Astrocyte of the cerebellum (primary cell): ENCODE results near the gene MMP27.

ENCODE experiments used
- DNase-seq: peaks from one replicate; pipeline ENCODE4 v3.0.0-alpha.2; 2011; ENCODE audit warnings: low read depth
- H3K4me3 ChIP-seq: 2 replicates; pipeline ENCODE4 v1.5.1; 2011; ENCODE audit warnings: mild to moderate bottlenecking, low read depth, low read length, moderate library complexity
- CTCF ChIP-seq: IDR thresholded peaks from 2 replicates; pipeline ENCODE4 v1.5.1; 2012; ENCODE audit warnings: low read length, low read depth, moderate library complexity, mild to moderate bottlenecking; ENCODE audit errors: missing control alignments
- in situ Hi-C: cut with HindIII; loops from 2 replicates; pipeline ENCODE4 v1.10.0; 2017; ENCODE audit warnings: low sequenced_read_pairs

MMP27 gene

GRCh38 chr11:102704841-102705240, 728 bp downstream of the MMP27 start:
- in situ Hi-C loops = no loop called here
- TF ChIP-seq CTCF = no peak
- H3K4me3 ChIP-seq = no peak overlapping the region
- DNase-seq = no peak

GRCh38 chr11:102703826-102704493, 1.6 kb downstream of the MMP27 start:
- no peak overlapping the region for H3K4me3 ChIP-seq
- DNase-seq = no peak
- in situ Hi-C loops = no loop called here
- TF ChIP-seq CTCF = no peak

- DNase-seq = no peak
- in situ Hi-C loops = no loop called here
- no peak overlapping the region for H3K4me3 ChIP-seq
- TF ChIP-seq CTCF = no peak
Measured at GRCh38 chr11:102695201-102695600, 10.4 kb downstream of the MMP27 start.

DNA sequence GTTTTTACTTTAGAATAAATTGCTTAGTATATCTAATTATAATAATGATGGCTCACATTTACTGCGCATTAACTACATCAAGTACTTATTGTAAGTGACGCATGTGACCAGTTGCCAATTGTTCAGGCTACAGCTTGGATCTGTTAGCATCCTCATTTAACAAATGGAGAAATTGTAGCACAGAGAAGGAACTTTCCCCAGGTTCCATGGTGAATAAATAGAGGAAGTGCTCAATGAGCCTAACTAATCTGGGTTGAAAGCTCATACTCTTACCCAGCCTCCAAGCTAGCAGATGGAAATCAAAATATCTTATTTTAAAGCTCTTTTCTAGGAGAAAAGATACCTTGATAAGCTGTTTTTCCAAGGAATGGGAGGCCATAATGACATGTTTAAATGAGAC, 19.8 kb downstream of the MMP27 start:
- no peak for DNase-seq
- TF ChIP-seq CTCF = no peak
- in situ Hi-C loops = no loop called here
- no peak overlapping the region for H3K4me3 ChIP-seq

DNA sequence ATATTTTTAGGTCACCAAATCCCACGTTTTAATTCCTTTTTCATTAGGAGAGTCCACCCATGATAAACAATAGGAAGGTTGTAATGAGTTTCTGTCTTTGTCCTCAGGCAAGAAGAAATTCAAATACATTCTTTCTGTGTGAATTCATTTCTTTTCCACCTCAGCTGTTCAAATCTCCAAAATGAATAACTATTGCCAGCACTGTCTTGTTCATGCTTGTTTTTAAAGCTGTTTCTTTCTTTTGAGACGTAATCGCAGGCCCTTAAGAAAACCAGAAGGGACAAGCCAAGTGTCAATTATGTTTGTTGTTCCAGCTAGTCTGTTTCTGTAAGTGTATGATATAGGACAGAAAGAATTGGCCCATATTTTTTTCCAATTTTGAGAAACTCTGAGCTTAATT, 20.2 kb downstream of the MMP27 start:
- no peak overlapping the region for H3K4me3 ChIP-seq
- in situ Hi-C loops = no loop called here
- no peak for DNase-seq
- no peak for TF ChIP-seq CTCF

- no peak for TF ChIP-seq CTCF
- in situ Hi-C loops = no loop called here
- no peak for DNase-seq
- H3K4me3 ChIP-seq = no peak overlapping the region
Measured at GRCh38 chr11:102683277-102683676, 22.3 kb downstream of the MMP27 start.

GRCh38 chr11:102680945-102681344, 24.6 kb downstream of the MMP27 start:
- no peak for DNase-seq
- in situ Hi-C loops = no loop called here
- TF ChIP-seq CTCF = no peak
- H3K4me3 ChIP-seq = no peak overlapping the region
